Umbilical cord (tissue), 2 donors: ENCODE measurements around the gene TAS2R60. TPM values are rescaled to one million over a fixed set of nuclear protein-coding genes. Genes with fewer than 3 reads are reported as not detected.
"Not testable (repeated sequence)": the region's sequence is repeated elsewhere in the genome, so short reads cannot be mapped to it uniquely, and the experiment has no call there.

Source experiments
- DNase-seq: peaks from one replicate; pipeline ENCODE4 v3.0.0-alpha.2; 2015; ENCODE audit warnings: low spot score
- total RNA-seq: library from RNA; depleted of rRNA; stranded (reverse); fragments of >200 nt; gene quantifications from one replicate; pipeline ENCODE4 v1.2.3, GENCODE V29; 2014; ENCODE audit warnings: low replicate concordance; ENCODE audit not compliant: insufficient read depth

The TAS2R60 gene
- total RNA-seq, 1 donor from 2014 or later = not detected

- peak; percentile 46 for DNase-seq
Observed at GRCh38 chr7:143411976-143412708, 31.1 kb upstream of the TAS2R60 start.

GRCh38 chr7:143413123-143413522, 30.1 kb upstream of the TAS2R60 start:
- no peak for DNase-seq

- DNase-seq = not testable (repeated sequence)
Observed at GRCh38 chr7:143415209-143415608, 28.0 kb upstream of the TAS2R60 start.

- DNase-seq = peak; percentile 57
Observed at GRCh38 chr7:143415742-143416397, 27.4 kb upstream of the TAS2R60 start.

GRCh38 chr7:143416565-143417149, 26.6 kb upstream of the TAS2R60 start:
- DNase-seq = peak; percentile 79

GRCh38 chr7:143417734-143418383, 25.4 kb upstream of the TAS2R60 start:
- no peak for DNase-seq

- DNase-seq = no peak
Observed at GRCh38 chr7:143418681-143419458, 24.4 kb upstream of the TAS2R60 start.

- DNase-seq = peak; percentile 19
Observed at GRCh38 chr7:143419880-143420279, 23.4 kb upstream of the TAS2R60 start.

- not testable (repeated sequence) for DNase-seq
Observed at GRCh38 chr7:143420624-143421023, 22.6 kb upstream of the TAS2R60 start.

- no peak for DNase-seq
Observed at GRCh38 chr7:143422033-143422432, 21.2 kb upstream of the TAS2R60 start.

- DNase-seq = not testable (repeated sequence)
Observed at GRCh38 chr7:143424476-143424875, 18.8 kb upstream of the TAS2R60 start.

GRCh38 chr7:143426479-143427142, 16.6 kb upstream of the TAS2R60 start:
- DNase-seq = no peak

- no peak for DNase-seq
Observed at GRCh38 chr7:143429770-143430698, 13.2 kb upstream of the TAS2R60 start.

GRCh38 chr7:143431109-143431508, 12.1 kb upstream of the TAS2R60 start:
- no peak for DNase-seq

- DNase-seq = no peak
Observed at GRCh38 chr7:143433759-143434158, 9.5 kb upstream of the TAS2R60 start.

GRCh38 chr7:143434660-143435059, 8.6 kb upstream of the TAS2R60 start:
- DNase-seq = no peak

GRCh38 chr7:143435266-143435665, 8.0 kb upstream of the TAS2R60 start:
- no peak for DNase-seq

- no peak for DNase-seq
Observed at GRCh38 chr7:143436325-143436946, 6.8 kb upstream of the TAS2R60 start.

GRCh38 chr7:143437578-143437977, 5.7 kb upstream of the TAS2R60 start:
- no peak for DNase-seq
